Pancreas (tissue), 10 donors: ENCODE data around the gene ZRANB2. TPM values are rescaled to one million over a fixed set of nuclear protein-coding genes. Genes with fewer than 3 reads are reported as not detected.

ENCODE experiments used
- ATAC-seq, 4 donors: fragments of 200-7000 bp; cut with Tn5 transposase; one replicate each; pipeline versions ENCODE4 v1.8.0 to v1.9.1; 2020; ENCODE audit warnings: mild to moderate bottlenecking in 4 of 4, moderate library complexity in 4 of 4
- DNase-seq, 6 donors: peaks; one replicate each; pipeline ENCODE4 v3.0.0-alpha.2; 2020
- FAIRE-seq: peaks from 2 replicates; lab custom pipeline; 2012; peaks lifted over from hg19 to GRCh38; lab: Jason Lieb, UNC
- H3K27ac ChIP-seq, 4 donors: fragments of 200-600 bp; sonication (generic); 1 replicate in 3 of 4; 2 replicates in 1 of 4; pipeline versions ENCODE4 v1.5.0 to v1.8.0; 2020
- H3K27me3 ChIP-seq, 4 donors: fragments of 200-600 bp; one replicate each; pipeline ENCODE4 v1.8.0; 2021
- H3K36me3 ChIP-seq, 3 donors: fragments of 200-600 bp; sonication (generic) in 1 of 3; one replicate each; pipeline versions ENCODE4 v1.5.0 to v1.8.0; 2020 to 2021
- H3K4me1 ChIP-seq, 3 donors: fragments of 200-600 bp; one replicate each; pipeline ENCODE4 v1.8.0; 2021
- H3K4me3 ChIP-seq, 4 donors: fragments of 200-600 bp; sonication (generic) in 2 of 4; one replicate each; pipeline versions ENCODE4 v1.5.0 to v1.8.0; 2020 to 2021
- H3K9me3 ChIP-seq, 4 donors: fragments of 200-600 bp; one replicate each; pipeline ENCODE4 v1.8.0; 2021
- CTCF ChIP-seq, 4 donors: fragments of 200-600 bp; sonication (generic) in 3 of 4; IDR thresholded peaks; one replicate each; pipeline versions ENCODE4 v1.5.0 to v1.8.0; 2021; ENCODE audit warnings: antibody characterized with exemption in 4 of 4
- WGBS, 2 donors: extraction: QIAGEN DNeasy Blood & Tissue Kit; methylation state at CpG; one replicate each; pipeline ENCODE4 v1.1.7; 2013; 5-methylcytosine and 5-hydroxymethylcytosine counted together
- intact Hi-C, 3 donors: fragments of 100-400 bp; cut with DNase I; formaldehyde crosslinking; loops; one replicate each; pipeline versions ENCODE4 v1.11.1 to v1.14.2; 2022
- polyA plus RNA-seq, 2 donors: library from polyadenylated mRNA; stranded (reverse); fragments of 200-250 nt; gene quantifications; one replicate each; pipeline ENCODE4 v1.2.3, GENCODE V29; 2013
- total RNA-seq, 6 donors: library from RNA; stranded (reverse); fragmentation: NEBNext Ultra II Directional in 4 of 6; extraction: Animal tissue kit (Norgen Biotek cat#: 25700) in 4 of 6; gene quantifications; one replicate each; pipeline versions ENCODE4 v1.2.1 to v1.2.4, GENCODE V29; 2021 to 2023
- donor health status: healthy with polysubstance abuse.
- donor health status: DM: no; HTN: no; CAD: no; lungs with moderate emphysema.
- donor health status: DM: no; HTN: no; CAD: no.
- donor health status: control.
- donor health status: control.
- donor health status: Bipolar disorder and iron deficiency.
- donor health status: DM: yes; HTN: yes; CAD: no.
- donor health status: DM: no; HTN: no; CAD: no.
- donor health status: DM: no; HTN: no; CAD: no.
- donor health status: DM: yes; HTN: yes; CAD: no.

The ZRANB2 gene
- total RNA-seq = 10 to 100 TPM; 22.0 to 45.0 (median 31.5) TPM
- 10 to 100 TPM; 31.2 to 62.9 TPM for polyA plus RNA-seq

GRCh38 chr1:71080739-71081696, at the start of gene ZRANB2:
ZRANB2 (minus strand) TSS chr1:71081035; CDS start chr1:71080995, 40 bp downstream.
- H3K9me3 ChIP-seq = no peaks in the 10 kb centered on the region
- H3K36me3 ChIP-seq = peaks cover 2 to 12% (median 9%) of the 10 kb centered on the region in 3 donors
- H3K27me3 ChIP-seq = no peaks in the 10 kb centered on the region
- WGBS, 2 donors = 0% methylated on average over 33 of the region's 33 CpGs
- intact Hi-C loops = no loop called here
- peak within 1 kb of the TSS; percentile 85 to 96 (median 93) for H3K27ac ChIP-seq
- FAIRE-seq (peak; percentile 98), DNase-seq (peak; percentile 83 to 95 (median 89)), ATAC-seq (peak; percentile 97 to 99 (median 98))
- H3K4me3 ChIP-seq = peak within 1 kb of the TSS; percentile 58 to 92 (median 72)
- H3K4me1 ChIP-seq = peaks cover 0 to 28% (median 20%) of the 10 kb centered on the region in 3 donors
- peak; percentile 38 to 62 (median 43) for TF ChIP-seq CTCF (IDR thresholded peaks at IDR 0.05)

- ATAC-seq (no peak), DNase-seq (no peak), FAIRE-seq (no peak)
- H3K27ac ChIP-seq = no peak overlapping the region
- intact Hi-C loops = no loop called here
- H3K36me3 ChIP-seq = no peaks in the 10 kb centered on the region
- no peaks in the 10 kb centered on the region for H3K4me1 ChIP-seq
- TF ChIP-seq CTCF (IDR thresholded peaks at IDR 0.05) = no peak
- no peak overlapping the region for H3K4me3 ChIP-seq
- WGBS, 2 donors = 71 to 78% methylated on average over 2 of the region's 2 CpGs
- H3K9me3 ChIP-seq = no peaks in the 10 kb centered on the region
- no peaks in the 10 kb centered on the region for H3K27me3 ChIP-seq
Observed at GRCh38 chr1:71128060-71128459, 47.2 kb upstream of the ZRANB2 start.

GRCh38 chr1:71118086-71118485, 37.3 kb upstream of the ZRANB2 start:
- Histone ChIP-seq H3K36me3 (no peaks in the 10 kb centered on the region), H3K27me3 (no peaks in the 10 kb centered on the region), H3K27ac (no peak overlapping the region), H3K4me3 (no peak overlapping the region), H3K4me1 (no peaks in the 10 kb centered on the region), H3K9me3 (no peaks in the 10 kb centered on the region)
- no peak for FAIRE-seq
- no peak for TF ChIP-seq CTCF (IDR thresholded peaks at IDR 0.05)
- DNase-seq = no peak
- intact Hi-C loops = no loop called here
- ATAC-seq = no peak
- 54 to 60% methylated on average over 2 of the region's 2 CpGs for WGBS, 2 donors

GRCh38 chr1:71116729-71117128, 35.9 kb upstream of the ZRANB2 start:
- TF ChIP-seq CTCF (IDR thresholded peaks at IDR 0.05) = no peak
- 66 to 75% methylated on average over 2 of the region's 2 CpGs for WGBS, 2 donors
- intact Hi-C loops = no loop called here
- ATAC-seq = no peak
- Histone ChIP-seq H3K36me3 (no peaks in the 10 kb centered on the region), H3K9me3 (no peaks in the 10 kb centered on the region), H3K27ac (no peak overlapping the region), H3K27me3 (no peaks in the 10 kb centered on the region), H3K4me3 (no peak overlapping the region), H3K4me1 (no peaks in the 10 kb centered on the region)
- no peak for FAIRE-seq
- no peak for DNase-seq
